Measurements from ENCODE around the gene CSTF1.

GRCh38 chr20:56418385-56418861, 26.0 kb downstream of the CSTF1 start:
- TF ChIP-seq, protein P1, sequence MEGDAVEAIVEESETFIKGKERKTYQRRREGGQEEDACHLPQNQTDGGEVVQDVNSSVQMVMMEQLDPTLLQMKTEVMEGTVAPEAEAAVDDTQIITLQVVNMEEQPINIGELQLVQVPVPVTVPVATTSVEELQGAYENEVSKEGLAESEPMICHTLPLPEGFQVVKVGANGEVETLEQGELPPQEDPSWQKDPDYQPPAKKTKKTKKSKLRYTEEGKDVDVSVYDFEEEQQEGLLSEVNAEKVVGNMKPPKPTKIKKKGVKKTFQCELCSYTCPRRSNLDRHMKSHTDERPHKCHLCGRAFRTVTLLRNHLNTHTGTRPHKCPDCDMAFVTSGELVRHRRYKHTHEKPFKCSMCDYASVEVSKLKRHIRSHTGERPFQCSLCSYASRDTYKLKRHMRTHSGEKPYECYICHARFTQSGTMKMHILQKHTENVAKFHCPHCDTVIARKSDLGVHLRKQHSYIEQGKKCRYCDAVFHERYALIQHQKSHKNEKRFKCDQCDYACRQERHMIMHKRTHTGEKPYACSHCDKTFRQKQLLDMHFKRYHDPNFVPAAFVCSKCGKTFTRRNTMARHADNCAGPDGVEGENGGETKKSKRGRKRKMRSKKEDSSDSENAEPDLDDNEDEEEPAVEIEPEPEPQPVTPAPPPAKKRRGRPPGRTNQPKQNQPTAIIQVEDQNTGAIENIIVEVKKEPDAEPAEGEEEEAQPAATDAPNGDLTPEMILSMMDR (IDR thresholded peaks at IDR 0.05): no peak
- TF ChIP-seq POLR2AphosphoS5 (IDR thresholded peaks at IDR 0.05) (no peak), POLR2A (IDR thresholded peaks at IDR 0.05) (no peak), EP300 (IDR thresholded peaks at IDR 0.05) (no peak)

Data from suprapubic skin (tissue), 4 donors.